Spleen (tissue), 11 donors: ENCODE data around the gene PDGFRB. TPM values are rescaled to one million over a fixed set of nuclear protein-coding genes. Genes with fewer than 3 reads are reported as not detected.
A peak's percentile ranks its signal among the peaks of the same experiment; 100 is the strongest.

Source experiments
- DNase-seq: peaks from one replicate; pipeline ENCODE4 v3.0.0-alpha.2; 2020
- H3K27ac ChIP-seq, 8 donors: fragments of 200-600 bp; sonication (generic) in 7 of 8; 1 replicate in 4 of 8; 2 replicates in 4 of 8; pipeline versions ENCODE4 v1.5.0 to v1.8.0; 2016 to 2021; ENCODE audit warnings: inconsistent platforms in 4 of 8, mild to moderate bottlenecking in 4 of 8, moderate library complexity in 1 of 8
- H3K27me3 ChIP-seq, 7 donors: fragments of 200-600 bp; sonication (generic) in 6 of 7; replicated peaks in 1 of 7; 1 replicate in 4 of 7; 2 replicates in 3 of 7; pipeline versions ENCODE4 v1.5.0 to v1.8.0; 2016 to 2021; ENCODE audit warnings: inconsistent platforms in 3 of 7, mild to moderate bottlenecking in 1 of 7
- H3K36me3 ChIP-seq, 6 donors: fragments of 200-600 bp; sonication (generic) in 5 of 6; 1 replicate in 4 of 6; 2 replicates in 2 of 6; pipeline versions ENCODE4 v1.5.0 to v1.8.0; 2016 to 2021; ENCODE audit warnings: inconsistent platforms in 2 of 6
- H3K4me1 ChIP-seq, 6 donors: fragments of 200-600 bp; sonication (generic) in 5 of 6; 1 replicate in 3 of 6; 2 replicates in 3 of 6; pipeline versions ENCODE4 v1.5.0 to v1.8.0; 2016 to 2021; ENCODE audit warnings: inconsistent platforms in 3 of 6
- H3K4me3 ChIP-seq, 8 donors: fragments of 200-600 bp; sonication (generic) in 7 of 8; 1 replicate in 4 of 8; 2 replicates in 4 of 8; pipeline versions ENCODE4 v1.5.0 to v1.8.0; 2016 to 2021; ENCODE audit warnings: inconsistent platforms in 4 of 8, mild to moderate bottlenecking in 4 of 8, moderate library complexity in 2 of 8
- H3K9me3 ChIP-seq, 8 donors: fragments of 200-600 bp; sonication (generic) in 7 of 8; 1 replicate in 4 of 8; 2 replicates in 4 of 8; pipeline versions ENCODE4 v1.5.0 to v1.8.0; 2016 to 2021; ENCODE audit warnings: inconsistent platforms in 4 of 8
- CTCF ChIP-seq, 11 experiments: fragments of 200-600 bp in 7 of 11; fragments of 450-650 bp in 4 of 11; sonication (generic) in 4 of 11; IDR thresholded peaks in 8 of 11; conservative IDR thresholded peaks in 3 of 11; 1 replicate in 7 of 11; 2 replicates in 4 of 11; pipeline versions ENCODE4 v1.4.0 to v1.8.0; 2016 to 2021; ENCODE audit warnings: antibody characterized with exemption in 11 of 11, inconsistent platforms in 4 of 11, mild to moderate bottlenecking in 1 of 11
- POLR2A ChIP-seq, 3 donors: fragments of 450-650 bp; IDR thresholded peaks; one replicate each; pipeline ENCODE4 v1.5.1; 2017; ENCODE audit warnings: antibody characterized with exemption in 3 of 3, mild to moderate bottlenecking in 1 of 3
- POLR2AphosphoS5 ChIP-seq, 3 donors: sonication (generic); formaldehyde crosslinking; IDR thresholded peaks; one replicate each; pipeline ENCODE4 v1.5.1; 2017; ENCODE audit warnings: antibody characterized with exemption in 3 of 3
- WGBS, 5 donors: extraction: QIAGEN DNeasy Blood & Tissue Kit in 3 of 5; methylation state at CpG; one replicate each; pipeline versions ENCODE4 v1.1.5 to v1.1.7; 2013 to 2018; 5-methylcytosine and 5-hydroxymethylcytosine counted together
- intact Hi-C: fragments of 100-400 bp; cut with DNase I; formaldehyde crosslinking; loops from one replicate; pipeline ENCODE4 v1.15.0; 2023; ENCODE audit warnings: low total_unique reads
- polyA plus RNA-seq, 3 donors: library from polyadenylated mRNA; stranded (reverse); fragments of 200-250 nt; gene quantifications; one replicate each; pipeline ENCODE4 v1.2.1, GENCODE V29; 2013
- total RNA-seq, 7 donors: library from RNA; depleted of rRNA in 3 of 7; stranded (reverse); fragments of >200 nt in 3 of 7; fragmentation: NEBNext Ultra II Directional in 4 of 7; extraction: Animal tissue kit (Norgen Biotek cat#: 25700) in 4 of 7; gene quantifications; one replicate each; pipeline versions ENCODE4 v1.1.0 to v1.2.1, GENCODE V29; 2016 to 2021
- donor health status: healthy with polysubstance abuse.
- donor health status: DM: no; HTN: no; CAD: no; lungs with moderate emphysema.
- donor health status: DM: no; HTN: no; CAD: no.
- donor health status: Bipolar disorder and iron deficiency.
- donor health status: healthy.
- donor health status: DM: no; HTN: no; CAD: no.
- donor health status: DM: yes; HTN: yes; CAD: no.

The PDGFRB gene
- total and polyA plus RNA-seq, 10 donors = 12.8 to 144 (median 88.5) TPM

DNA sequence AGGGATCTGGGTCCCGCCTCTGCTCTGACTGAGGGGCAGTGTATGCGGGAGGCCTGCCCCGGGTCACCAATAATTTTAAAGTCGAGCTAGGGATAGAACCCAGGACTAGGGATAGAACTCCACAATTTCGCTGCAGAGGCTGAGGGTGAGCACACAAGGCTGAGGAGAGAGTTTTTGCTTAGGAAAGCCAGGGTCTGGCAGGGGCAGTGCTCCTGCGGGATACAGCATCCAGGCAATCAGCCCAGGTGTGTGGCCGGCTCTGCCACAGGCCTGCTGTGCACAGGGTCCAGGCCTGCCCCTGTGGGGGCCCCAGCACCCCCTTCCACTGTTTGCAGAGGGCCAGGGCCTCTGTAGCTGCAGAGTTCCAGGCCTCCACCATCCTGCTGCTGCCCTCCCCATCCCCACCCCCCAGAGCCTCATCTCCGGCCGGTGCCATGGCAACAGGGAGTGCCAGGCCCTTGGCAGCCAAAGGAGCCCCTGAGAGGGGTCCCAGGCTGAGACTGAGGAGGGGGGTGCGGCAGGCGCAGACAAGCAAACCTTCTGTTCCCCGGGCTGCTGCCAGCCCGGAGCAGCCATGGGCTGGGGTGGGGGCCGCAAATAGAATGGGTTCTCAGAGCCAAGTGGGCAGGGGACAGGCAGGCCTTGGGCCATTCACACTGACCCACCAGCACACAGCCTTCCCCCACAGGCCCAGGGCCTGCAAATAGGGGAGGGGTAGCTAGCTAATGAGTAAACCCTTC lies 8.6 kb downstream of the PDGFRB start:
- peaks cover 0 to 85% (median 20%) of the 10 kb centered on the region in 6 donors for H3K4me1 ChIP-seq

DNA sequence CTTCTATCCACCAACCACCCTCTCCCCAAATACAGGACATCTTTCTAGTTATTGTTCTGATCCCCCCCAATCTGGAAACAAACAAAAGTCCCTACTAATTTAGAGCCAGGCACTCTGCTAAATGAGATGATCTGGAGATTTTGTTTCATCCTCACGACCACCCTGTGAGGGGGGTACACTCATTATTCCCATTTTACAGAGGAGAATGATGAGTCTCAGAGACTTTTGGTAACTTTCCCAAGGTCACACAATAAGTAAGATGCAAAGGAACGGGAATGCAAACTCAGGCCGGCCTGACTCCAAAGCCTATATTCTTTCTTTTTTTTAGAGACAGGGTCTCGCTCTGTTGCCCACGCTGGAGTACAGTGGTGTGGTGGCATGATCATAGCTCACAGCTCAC lies 9.4 kb downstream of the PDGFRB start:
- TF ChIP-seq POLR2AphosphoS5 (IDR thresholded peaks at IDR 0.05) (no peak), CTCF (IDR thresholded peaks at IDR 0.05 in 8 of 11, conservative IDR thresholded peaks at IDR 0.05 in 3 of 11) (no peak), POLR2A (IDR thresholded peaks at IDR 0.05) (no peak)
- Histone ChIP-seq H3K27ac (peak overlapping the region in 7 of 8 donors; percentile 4 to 83 (median 75)), H3K27me3 (no peaks in the 10 kb centered on the region), H3K4me1 (peaks cover 0 to 91% (median 21%) of the 10 kb centered on the region in 6 donors), H3K9me3 (no peaks in the 10 kb centered on the region), H3K4me3 (no peak overlapping the region), H3K36me3 (no peaks in the 10 kb centered on the region)
- DNase-seq = no peak
- 78 to 89% (median 86%) methylated on average over 5 of the region's 5 CpGs for WGBS, 5 donors
- intact Hi-C loops = no loop called here

More for the DNA sequence above, 8.6 kb downstream of the PDGFRB start:
- Histone ChIP-seq H3K36me3 (no peaks in the 10 kb centered on the region), H3K9me3 (no peaks in the 10 kb centered on the region), H3K27ac (peak overlapping the region in 6 of 8 donors; percentile 39 to 83 (median 78)), H3K4me3 (peak overlapping the region in 1 of 8 donors; percentile 3), H3K27me3 (no peaks in the 10 kb centered on the region)
- intact Hi-C loops = no loop called here
- WGBS, 5 donors = 79 to 89% (median 85%) methylated on average over 12 to 14 of the region's 14 CpGs
- TF ChIP-seq CTCF (IDR thresholded peaks at IDR 0.05 in 8 of 11, conservative IDR thresholded peaks at IDR 0.05 in 3 of 11) (no peak), POLR2A (IDR thresholded peaks at IDR 0.05) (no peak), POLR2AphosphoS5 (IDR thresholded peaks at IDR 0.05) (peak in 1 of 3 donors; percentile 8)
- DNase-seq = no peak

GRCh38 chr5:150144879-150145278 lies 10.8 kb downstream of the PDGFRB start:
- TF ChIP-seq CTCF (IDR thresholded peaks at IDR 0.05 in 8 of 11, conservative IDR thresholded peaks at IDR 0.05 in 3 of 11) (no peak), POLR2A (IDR thresholded peaks at IDR 0.05) (no peak), POLR2AphosphoS5 (IDR thresholded peaks at IDR 0.05) (no peak)

DNA sequence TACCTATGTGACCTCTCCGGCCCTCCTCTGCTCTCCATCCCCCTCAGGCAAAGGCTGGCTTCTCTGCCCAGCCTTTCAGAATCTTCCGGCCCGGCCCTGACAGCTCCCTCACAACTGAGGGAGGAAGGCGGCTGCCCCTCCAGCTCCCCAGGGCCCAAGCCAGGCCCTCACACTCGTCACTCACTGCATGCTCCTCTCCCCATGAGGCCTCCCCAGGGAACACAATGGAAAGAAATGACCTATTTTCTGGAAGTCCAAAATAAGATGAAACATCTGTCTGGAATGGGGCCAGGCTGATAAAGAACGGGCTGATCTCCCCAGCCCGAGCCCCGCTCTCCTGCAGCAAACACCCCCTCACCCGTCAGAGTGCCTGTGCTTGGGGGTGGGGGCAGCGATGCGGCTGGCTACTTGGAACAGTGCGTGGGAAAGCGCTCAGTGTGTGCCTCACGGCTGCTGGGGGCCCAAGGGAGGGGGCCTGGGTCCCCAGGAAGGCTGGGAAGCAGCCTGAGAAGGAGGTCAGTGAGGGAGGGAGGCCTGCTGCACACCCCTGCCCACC lies 11.3 kb downstream of the PDGFRB start:
- DNase-seq = no peak
- no peaks in the 10 kb centered on the region for H3K36me3 ChIP-seq
- H3K4me3 ChIP-seq = peak overlapping the region in 1 of 8 donors; percentile 13
- no peaks in the 10 kb centered on the region for H3K27me3 ChIP-seq
- WGBS, 5 donors = 53 to 67% (median 60%) methylated on average over 14 of the region's 14 CpGs
- intact Hi-C loops = no loop called here
- H3K9me3 ChIP-seq = no peaks in the 10 kb centered on the region
- H3K27ac ChIP-seq = peak overlapping the region in 7 of 8 donors; percentile 58 to 83 (median 75)
- TF ChIP-seq POLR2AphosphoS5 (IDR thresholded peaks at IDR 0.05) (peak; percentile 49 to 83 (median 81)), POLR2A (IDR thresholded peaks at IDR 0.05) (no peak)
- peaks cover 0 to 93% (median 28%) of the 10 kb centered on the region in 6 donors for H3K4me1 ChIP-seq

More at GRCh38 chr5:150144879-150145278, 10.8 kb downstream of the PDGFRB start:
- no peaks in the 10 kb centered on the region for H3K36me3 ChIP-seq
- no peaks in the 10 kb centered on the region for H3K27me3 ChIP-seq
- no peaks in the 10 kb centered on the region for H3K9me3 ChIP-seq
- WGBS, 5 donors = 22 to 36% (median 28%) methylated on average over 3 to 4 of the region's 4 CpGs
- peak overlapping the region in 1 of 8 donors; percentile 13 for H3K4me3 ChIP-seq
- no peak for DNase-seq
- intact Hi-C loops = no loop called here
- peak overlapping the region in 7 of 8 donors; percentile 33 to 83 (median 75) for H3K27ac ChIP-seq
- H3K4me1 ChIP-seq = peaks cover 0 to 93% (median 27%) of the 10 kb centered on the region in 6 donors
